B cell (primary cell): ENCODE measurements around the gene WIF1. TPM values are rescaled to one million over a fixed set of nuclear protein-coding genes. Genes with fewer than 3 reads are reported as not detected.

Experiments used
- ATAC-seq: fragments of 200-7000 bp; cut with Tn5 transposase; one replicate; pipeline ENCODE4 v1.10.0; 2021; ENCODE audit warnings: low read depth, mild to moderate bottlenecking, moderate number of reproducible peaks, moderate library complexity
- CTCF ChIA-PET: fragments of 350-600 bp; sonication (Branson Sonifier 250); formaldehyde crosslinking; loops from one replicate; lab custom pipeline; 2021; ENCODE audit warnings: antibody characterized with exemption, inconsistent platforms; lab: Charles Lee
- POLR2A ChIA-PET: fragments of 350-600 bp; sonication (Branson Sonifier 250); formaldehyde crosslinking; loops from one replicate; lab custom pipeline; 2021; ENCODE audit warnings: antibody characterized with exemption; lab: Charles Lee
- DNase-seq: peaks from one replicate; pipeline ENCODE4 v3.0.0; 2013
- H2AFZ ChIP-seq: 2 replicates; pipeline ENCODE4 v1.6.1; 2012; ENCODE audit warnings: mild to moderate bottlenecking, low read depth, low read length; ENCODE audit not compliant: insufficient read depth, poor library complexity, severe bottlenecking
- H3K27ac ChIP-seq, 2 donors: 1 replicate in 1 of 2; 2 replicates in 1 of 2; pipeline ENCODE4 v1.5.1; 2012 to 2013; ENCODE audit warnings: low read length in 2 of 2, mild to moderate bottlenecking in 2 of 2, moderate library complexity in 1 of 2
- H3K27me3 ChIP-seq, 4 experiments: fragments of 200-600 bp in 1 of 4; sonication (generic) in 1 of 4; replicated peaks in 1 of 4; 1 replicate in 2 of 4; 2 replicates in 2 of 4; pipeline versions ENCODE4 v1.6.1 to v1.7.0; 2013 to 2016; ENCODE audit warnings: low read length in 3 of 4, mild to moderate bottlenecking in 2 of 4, mixed read lengths in 1 of 4, moderate library complexity in 1 of 4; ENCODE audit not compliant: insufficient read depth in 4 of 4, control insufficient read depth in 3 of 4; ENCODE audit errors: control extremely low read depth in 1 of 4
- H3K36me3 ChIP-seq, 2 experiments: replicated peaks in 1 of 2; 1 replicate in 1 of 2; 2 replicates in 1 of 2; pipeline versions ENCODE4 v1.6.1 to v1.7.1; 2013; ENCODE audit warnings: low read length in 1 of 2; ENCODE audit not compliant: insufficient read depth in 2 of 2, control insufficient read depth in 1 of 2; ENCODE audit errors: control extremely low read depth in 1 of 2, extremely low read depth in 1 of 2
- H3K4me1 ChIP-seq, 2 donors: fragments of 200-600 bp in 1 of 2; sonication (generic) in 1 of 2; 1 replicate in 1 of 2; 2 replicates in 1 of 2; pipeline versions ENCODE4 v1.5.1 to v1.6.1; 2013 to 2017; ENCODE audit warnings: low read length in 2 of 2; ENCODE audit not compliant: control insufficient read depth in 2 of 2, insufficient read depth in 2 of 2
- H3K4me2 ChIP-seq: replicated peaks from 2 replicates; pipeline ENCODE3; 2012; ENCODE audit warnings: mild to moderate bottlenecking, low read depth, low read length; ENCODE audit not compliant: poor library complexity, severe bottlenecking
- H3K4me3 ChIP-seq, 5 experiments: fragments of 200-600 bp in 1 of 5; sonication (generic) in 1 of 5; 1 replicate in 3 of 5; 2 replicates in 2 of 5; pipeline versions ENCODE4 v1.5.1 to v1.7.0; 2011 to 2016; ENCODE audit warnings: low read length in 4 of 5, mild to moderate bottlenecking in 4 of 5, low read depth in 2 of 5, control low read depth in 1 of 5, moderate library complexity in 1 of 5; ENCODE audit not compliant: insufficient read depth in 1 of 5; ENCODE audit errors: control extremely low read depth in 1 of 5, extremely low read depth in 1 of 5
- H3K79me2 ChIP-seq: fragments of 200-600 bp; sonication (generic); one replicate; pipeline ENCODE4 v1.6.0; 2016; ENCODE audit warnings: low read length; ENCODE audit not compliant: control insufficient read depth, insufficient read depth
- H3K9ac ChIP-seq: fragments of 200-600 bp; sonication (generic); 2 replicates; pipeline ENCODE4 v1.6.1; 2017; ENCODE audit warnings: mild to moderate bottlenecking, low read length, moderate library complexity
- H3K9me3 ChIP-seq, 3 donors: one replicate each; pipeline versions ENCODE4 v1.6.1 to v1.7.1; 2013; ENCODE audit warnings: low read length in 2 of 3; ENCODE audit not compliant: control insufficient read depth in 2 of 3, insufficient read depth in 1 of 3; ENCODE audit errors: control extremely low read depth in 1 of 3
- H4K20me1 ChIP-seq: 2 replicates; pipeline ENCODE4 v1.6.0; 2012; ENCODE audit warnings: mild to moderate bottlenecking, low read length; ENCODE audit not compliant: insufficient read depth, control insufficient read depth, poor library complexity, severe bottlenecking
- H3K27ac Mint-ChIP-seq: one replicate; pipeline ENCODE4 v1.8.0; 2021; ENCODE audit warnings: mixed read lengths
- H3K27me3 Mint-ChIP-seq: one replicate; pipeline ENCODE4 v1.8.0; 2021; ENCODE audit warnings: mixed read lengths
- H3K4me1 Mint-ChIP-seq: one replicate; pipeline ENCODE4 v1.8.0; 2021; ENCODE audit warnings: mixed read lengths
- H3K4me3 Mint-ChIP-seq: one replicate; pipeline ENCODE4 v1.8.0; 2021; ENCODE audit warnings: mixed read lengths
- H3K9me3 Mint-ChIP-seq: one replicate; pipeline ENCODE4 v1.8.0; 2022; ENCODE audit warnings: mixed read lengths; ENCODE audit not compliant: insufficient read depth
- CTCF ChIP-seq: fragments of 200-600 bp; IDR thresholded peaks from one replicate; pipeline ENCODE4 v1.8.0; 2022; ENCODE audit warnings: antibody characterized with exemption, mild to moderate bottlenecking
- EZH2 ChIP-seq: IDR thresholded peaks from 2 replicates; pipeline ENCODE4 v1.6.1; 2012; ENCODE audit warnings: borderline replicate concordance, low read depth, mild to moderate bottlenecking, moderate library complexity, low read length; ENCODE audit not compliant: insufficient read depth, poor library complexity, severe bottlenecking
- WGBS: methylation state at CpG from one replicate; pipeline ENCODE4 v1.1.5; 2013; ENCODE audit warnings: missing lambda C conversion rate; ENCODE audit not compliant: insufficient coverage; 5-methylcytosine and 5-hydroxymethylcytosine counted together
- intact Hi-C: fragments of 100-400 bp; cut with micrococcal nuclease; formaldehyde crosslinking; loops from one replicate; pipeline ENCODE4 v1.10.0; 2022
- polyA plus RNA-seq: library from polyadenylated mRNA; depleted of rRNA; stranded (reverse); fragments of >200 nt; gene quantifications from 2 replicates; pipeline ENCODE4 v1.2.3, GENCODE V29; 2012
- total RNA-seq, 2 donors: library from RNA; stranded (reverse); fragments of 120-200 nt in 1 of 2; gene quantifications; 1 replicate in 1 of 2; 2 replicates in 1 of 2; pipeline versions ENCODE4 v1.2.3 to v1.2.4, GENCODE V29; 2013 to 2022

WIF1 gene
- total and polyA plus RNA-seq, 2 donors (not counting 1 experiment from before 2014, with no cell fraction given), result not detected

DNA sequence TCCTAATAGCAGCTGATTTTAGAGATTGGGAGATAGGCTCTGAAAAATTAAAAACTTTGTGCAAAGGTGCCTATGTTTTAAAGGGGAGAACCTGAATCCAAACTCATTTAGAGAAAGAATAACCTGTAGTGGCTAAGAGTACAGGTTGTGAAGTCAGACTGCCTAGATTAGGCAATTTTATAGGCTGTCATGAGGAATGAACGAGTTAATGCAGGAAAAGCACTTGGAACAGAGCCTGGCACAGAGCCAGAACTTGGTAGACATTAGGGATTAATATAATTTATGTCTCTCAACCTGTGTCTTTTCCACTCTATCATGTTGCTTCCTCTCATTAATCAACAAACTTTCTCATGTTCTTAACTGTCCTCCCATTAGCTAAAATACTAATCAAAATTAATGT, 98.1 kb downstream of the WIF1 start:
- H3K9me3 Mint-ChIP-seq, result peaks cover 4% of the 10 kb centered on the region
- Histone ChIP-seq H4K20me1 (no peaks in the 10 kb centered on the region), H3K4me1 (no peaks in the 10 kb centered on the region), H2AFZ (no peak overlapping the region), H3K27ac (no peak overlapping the region), H3K9ac (no peak overlapping the region), H3K79me2 (no peaks in the 10 kb centered on the region), H3K27me3 (no peaks in the 10 kb centered on the region), H3K4me3 (no peak overlapping the region), H3K36me3 (no peaks in the 10 kb centered on the region), H3K4me2 (no peak overlapping the region), H3K9me3 (no peaks in the 10 kb centered on the region)
- intact Hi-C loops, result no loop called here
- no CpG with 5 or more reads among the region's 1 CpG for WGBS
- H3K4me3 Mint-ChIP-seq, result no peak overlapping the region
- ATAC-seq (no peak), DNase-seq (no peak)
- H3K27ac Mint-ChIP-seq, result no peak overlapping the region
- TF ChIP-seq CTCF, result no peak
- no peak for TF ChIP-seq EZH2
- peaks cover 3% of the 10 kb centered on the region for H3K27me3 Mint-ChIP-seq
- ChIA-PET CTCF (no interaction called here), POLR2A (no interaction called here)
- no peaks in the 10 kb centered on the region for H3K4me1 Mint-ChIP-seq

DNA sequence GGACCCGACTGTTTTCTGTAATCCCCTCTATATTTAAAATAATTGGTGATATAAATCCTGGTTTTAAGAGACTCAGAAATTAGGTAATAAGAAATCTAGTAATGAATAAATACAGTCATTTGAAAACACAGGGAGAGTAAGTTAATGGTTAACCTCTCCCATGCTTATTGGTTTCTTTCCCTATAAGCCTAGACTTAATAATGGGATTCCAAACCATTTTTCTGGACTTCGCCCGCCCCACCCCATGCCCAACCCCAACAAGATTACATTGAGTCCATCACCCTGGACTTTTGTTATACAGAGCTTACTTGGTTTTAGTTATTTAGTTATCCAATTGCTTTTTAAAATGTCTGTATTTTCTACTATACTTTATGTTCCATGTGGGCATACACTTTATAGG, 98.7 kb downstream of the WIF1 start:
- Histone ChIP-seq H3K4me1 (no peaks in the 10 kb centered on the region), H3K9me3 (no peaks in the 10 kb centered on the region), H3K4me3 (no peak overlapping the region), H3K79me2 (no peaks in the 10 kb centered on the region), H3K4me2 (no peak overlapping the region), H2AFZ (no peak overlapping the region), H3K9ac (no peak overlapping the region), H4K20me1 (no peaks in the 10 kb centered on the region), H3K36me3 (no peaks in the 10 kb centered on the region), H3K27ac (no peak overlapping the region), H3K27me3 (no peaks in the 10 kb centered on the region)
- POLR2A ChIA-PET, result no interaction called here
- CTCF ChIA-PET, result no interaction called here
- no peak for ATAC-seq
- Mint-ChIP-seq H3K27ac (no peak overlapping the region), H3K9me3 (peaks cover 4% of the 10 kb centered on the region), H3K27me3 (peaks cover 3% of the 10 kb centered on the region), H3K4me3 (no peak overlapping the region), H3K4me1 (no peaks in the 10 kb centered on the region)
- no peak for TF ChIP-seq EZH2
- TF ChIP-seq CTCF, result no peak
- no peak for DNase-seq
- intact Hi-C loops, result no loop called here
- no CpG with 5 or more reads among the region's 3 CpGs for WGBS
